Liver (tissue), 3 donors: ENCODE results near the gene COL6A2.

Source experiments
- ATF3 ChIP-seq: IDR thresholded peaks from 2 replicates; pipeline ENCODE4 v1.6.1; 2016; ENCODE audit warnings: antibody characterized with exemption
- CTCF ChIP-seq: fragments of 150-350 bp; IDR thresholded peaks from 2 replicates; pipeline ENCODE4 v1.5.1; 2017; ENCODE audit warnings: improper control_type of control experiment, low read depth, low read length; ENCODE audit not compliant: missing input control
- EGR1 ChIP-seq, 2 donors: IDR thresholded peaks; 2 replicates each; pipeline ENCODE4 v1.6.1; 2016 to 2018; ENCODE audit warnings: antibody characterized with exemption in 2 of 2, low read depth in 2 of 2
- FOXA1 ChIP-seq: IDR thresholded peaks from 2 replicates; pipeline ENCODE4 v1.6.1; 2016; ENCODE audit warnings: antibody characterized with exemption
- HNF4A ChIP-seq, 2 donors: conservative IDR thresholded peaks; 2 replicates each; pipeline ENCODE4 v1.6.1; 2016; ENCODE audit warnings: antibody characterized with exemption in 2 of 2, mild to moderate bottlenecking in 2 of 2
- JUND ChIP-seq, 2 donors: IDR thresholded peaks; 2 replicates each; pipeline ENCODE4 v1.6.1; 2016; ENCODE audit warnings: antibody characterized with exemption in 2 of 2
- NR2F2 ChIP-seq: IDR thresholded peaks from 2 replicates; pipeline ENCODE4 v1.6.1; 2016; ENCODE audit warnings: antibody characterized with exemption
- RAD21 ChIP-seq, 2 donors: IDR thresholded peaks; 2 replicates each; pipeline ENCODE4 v1.6.1; 2016; ENCODE audit warnings: antibody characterized with exemption in 2 of 2, mild to moderate bottlenecking in 2 of 2
- REST ChIP-seq: IDR thresholded peaks from 2 replicates; pipeline ENCODE4 v1.6.1; 2016; ENCODE audit warnings: antibody characterized with exemption, mild to moderate bottlenecking
- SP1 ChIP-seq: IDR thresholded peaks from 2 replicates; pipeline ENCODE4 v1.6.1; 2018; ENCODE audit warnings: antibody characterized with exemption, mild to moderate bottlenecking
- YY1 ChIP-seq: IDR thresholded peaks from 2 replicates; pipeline ENCODE4 v1.6.1; 2016; ENCODE audit warnings: antibody characterized with exemption, mild to moderate bottlenecking
- donor health status: healthy.
- donor health status: healthy.

GRCh38 chr21:46155514-46156377 lies 57.8 kb downstream of the COL6A2 start, which contains the start of gene FTCD:
- TF ChIP-seq YY1 (peak; percentile 69), HNF4A (conservative IDR thresholded peaks at IDR 0.05) (peak; percentile 76 to 80), RAD21 (IDR thresholded peaks at IDR 0.05) (no peak), REST (peak; percentile 95), SP1 (peak; percentile 91), CTCF (peak; percentile 21), ATF3 (no peak), JUND (IDR thresholded peaks at IDR 0.05) (peak in 1 of 2 donors; percentile 58), NR2F2 (peak; percentile 56), FOXA1 (no peak), EGR1 (IDR thresholded peaks at IDR 0.05; ENCODE audit: low read depth in 2 of 2) (no peak)
